Stimulated activated CD8-positive, alpha-beta memory T cell treated with anti-CD3 and anti-CD28 coated beads, Interleukin-7, amount 100 ng/mL, for 1 hour (primary cell): ENCODE results near the gene LYST.
A peak's percentile ranks its signal among the peaks of the same experiment; 100 is the strongest.
"Not testable (repeated sequence)": the region's sequence is repeated elsewhere in the genome, so short reads cannot be mapped to it uniquely, and the experiment has no call there.

Experiments
- DNase-seq, 2 donors: peaks; one replicate each; pipeline ENCODE4 v3.0.0-alpha.2; 2020; ENCODE audit warnings: low read depth in 2 of 2

The LYST gene

GRCh38 chr1:235866205-235866912 is at the start of gene LYST:
Gene LYST (minus strand): TSS chr1:235866906. CDS start chr1:235830417, 36,489 bp downstream.
- peak in 1 of 2 donors; percentile 25 for DNase-seq

GRCh38 chr1:235915489-235915888 is 48.8 kb upstream of the LYST start:
- DNase-seq = not testable (repeated sequence)

- no peak for DNase-seq
These were observed 46.6 kb upstream of the LYST start for GRCh38 chr1:235913311-235913710.

GRCh38 chr1:235911876-235912275 is 45.2 kb upstream of the LYST start:
- no peak for DNase-seq

- DNase-seq = no peak
These were observed 44.6 kb upstream of the LYST start for GRCh38 chr1:235911300-235911662.

GRCh38 chr1:235910357-235911299 is 43.9 kb upstream of the LYST start:
- DNase-seq = no peak

GRCh38 chr1:235908742-235909520 is 42.2 kb upstream of the LYST start:
- DNase-seq = no peak

- no peak for DNase-seq
These were observed 41.2 kb upstream of the LYST start for GRCh38 chr1:235907897-235908240.

GRCh38 chr1:235907187-235907896 is 40.6 kb upstream of the LYST start:
- no peak for DNase-seq

- no peak for DNase-seq
These were observed 39.7 kb upstream of the LYST start for GRCh38 chr1:235906436-235906835.

GRCh38 chr1:235903809-235904208 is 37.1 kb upstream of the LYST start:
- not testable (repeated sequence) for DNase-seq

- DNase-seq = no peak
These were observed 36.2 kb upstream of the LYST start for GRCh38 chr1:235902677-235903542.

GRCh38 chr1:235901461-235901860 is 34.8 kb upstream of the LYST start:
- no peak for DNase-seq

GRCh38 chr1:235898126-235898525 is 31.4 kb upstream of the LYST start:
- no peak for DNase-seq

GRCh38 chr1:235893840-235894239 is 27.1 kb upstream of the LYST start:
- DNase-seq = no peak

- DNase-seq = no peak
These were observed 26.2 kb upstream of the LYST start for GRCh38 chr1:235892734-235893413.

GRCh38 chr1:235892202-235892601 is 25.5 kb upstream of the LYST start:
- DNase-seq = no peak

- DNase-seq = peak in 1 of 2 donors; percentile 19
These were observed 21.5 kb upstream of the LYST start for GRCh38 chr1:235888119-235888643.

GRCh38 chr1:235887676-235888075 is 21.0 kb upstream of the LYST start:
- DNase-seq = no peak
